HG03064 (cell line): ENCODE data around the gene HDAC8.
"Not testable (repeated sequence)": the region's sequence is repeated elsewhere in the genome, so short reads cannot be mapped to it uniquely, and the experiment has no call there.

ENCODE experiments used
- ATAC-seq: cut with Tn5 transposase; IDR thresholded peaks from one replicate; pipeline ENCODE4 v1.9.1; 2021; ENCODE audit warnings: low read depth; ENCODE audit not compliant: unreplicated experiment

The HDAC8 gene

DNA sequence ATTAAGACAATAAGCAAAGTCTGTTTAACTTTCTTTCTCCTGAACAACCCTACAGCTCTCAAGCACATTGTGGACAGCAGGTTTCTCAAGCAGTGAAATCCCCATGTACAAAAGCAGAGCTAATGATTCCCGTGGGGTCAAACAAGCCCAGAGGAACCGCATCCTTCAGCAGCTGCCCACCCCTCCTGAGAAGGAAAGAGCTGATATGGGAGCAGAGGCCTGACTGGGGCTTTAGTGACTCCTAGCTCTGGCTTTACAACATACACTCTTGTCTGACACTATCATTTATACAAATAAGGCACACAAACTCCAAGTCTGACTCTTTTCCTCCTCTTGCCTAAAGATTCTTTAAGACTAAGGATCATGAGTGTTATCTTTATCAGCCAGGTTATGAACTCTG lies 32.8 kb downstream of the HDAC8 start:
- ATAC-seq, result no peak

DNA sequence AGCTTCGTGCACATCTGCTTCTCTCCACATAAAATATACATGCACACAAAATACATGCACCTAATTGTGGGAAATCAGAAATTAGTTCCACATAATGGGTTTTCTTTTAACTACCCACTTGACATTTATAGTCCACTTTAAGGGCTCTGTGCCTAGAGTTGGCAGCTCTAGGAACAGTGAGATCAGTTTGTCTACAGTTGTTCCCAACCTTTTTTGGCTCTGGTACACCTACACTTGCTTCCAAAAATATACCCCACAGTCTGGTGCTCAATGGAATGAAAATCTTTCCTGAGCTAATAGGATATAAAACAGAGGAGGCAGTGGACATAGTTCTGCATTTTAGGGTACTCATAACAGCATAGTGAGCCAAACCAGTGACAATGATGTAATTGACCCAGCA lies 36.1 kb downstream of the HDAC8 start:
- ATAC-seq, result no peak

DNA sequence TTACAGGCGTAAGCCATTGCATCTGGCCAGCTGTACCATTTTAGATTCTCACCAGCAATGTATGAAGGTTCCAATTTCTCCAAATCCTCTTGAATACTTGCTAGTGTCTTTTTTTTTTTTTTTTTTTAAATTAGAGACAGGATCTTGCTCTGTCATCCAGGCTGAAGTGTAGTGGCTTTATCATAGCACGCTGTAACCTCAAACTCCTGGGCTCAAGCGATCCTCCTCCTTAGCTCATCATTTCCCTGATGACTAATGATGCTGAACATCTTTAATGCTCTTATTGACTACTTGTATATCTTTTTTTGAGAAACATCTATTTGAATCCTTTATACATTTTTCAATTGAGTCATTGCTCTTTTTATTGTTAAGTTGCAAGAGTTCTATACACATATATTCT lies 40.3 kb downstream of the HDAC8 start:
- ATAC-seq, result no peak

DNA sequence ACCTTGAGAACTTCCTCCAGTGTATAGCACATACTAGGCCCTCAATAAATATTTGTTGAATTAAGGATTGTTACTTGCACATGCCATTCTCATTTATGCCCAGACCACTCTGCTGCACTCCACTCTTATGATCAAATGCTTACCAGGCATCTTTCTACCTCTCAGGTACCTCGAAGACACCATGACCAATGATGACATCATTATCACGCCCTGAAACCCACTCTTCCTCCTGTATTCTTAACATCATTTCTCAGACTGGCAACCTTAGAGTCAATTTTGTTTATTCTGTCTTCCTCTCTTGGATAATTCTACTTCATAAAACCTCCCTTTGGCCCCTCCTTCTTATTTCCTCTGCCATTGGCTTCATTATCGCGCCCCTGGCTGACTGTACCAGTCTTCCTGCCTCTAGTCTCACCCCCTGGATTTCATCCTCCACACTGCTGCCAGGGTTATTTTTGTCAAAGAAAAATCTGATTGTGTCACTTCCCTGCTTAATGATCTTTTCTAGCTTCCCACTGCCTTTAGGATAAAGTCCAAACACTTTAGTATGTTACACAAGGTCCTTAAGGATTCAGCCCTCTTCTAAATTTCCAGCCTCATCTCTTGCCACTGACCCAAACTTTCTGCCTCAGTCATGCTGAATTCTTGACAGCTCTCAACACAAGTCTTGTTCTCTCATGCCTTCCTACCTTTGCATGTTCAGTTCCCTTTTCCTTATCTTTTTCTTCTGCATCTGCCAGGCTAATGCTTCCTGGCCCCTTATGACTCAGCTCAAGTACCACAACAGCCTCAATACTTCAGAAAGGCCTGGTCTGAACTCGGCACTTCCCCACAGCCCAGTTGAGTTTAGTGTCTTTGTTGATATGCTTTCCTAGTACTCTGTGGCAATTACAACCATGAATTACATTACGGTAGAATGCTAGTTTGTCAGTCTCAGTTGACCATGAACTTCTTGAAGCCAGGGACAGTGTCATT lies 45.8 kb downstream of the HDAC8 start:
- no peak for ATAC-seq

DNA sequence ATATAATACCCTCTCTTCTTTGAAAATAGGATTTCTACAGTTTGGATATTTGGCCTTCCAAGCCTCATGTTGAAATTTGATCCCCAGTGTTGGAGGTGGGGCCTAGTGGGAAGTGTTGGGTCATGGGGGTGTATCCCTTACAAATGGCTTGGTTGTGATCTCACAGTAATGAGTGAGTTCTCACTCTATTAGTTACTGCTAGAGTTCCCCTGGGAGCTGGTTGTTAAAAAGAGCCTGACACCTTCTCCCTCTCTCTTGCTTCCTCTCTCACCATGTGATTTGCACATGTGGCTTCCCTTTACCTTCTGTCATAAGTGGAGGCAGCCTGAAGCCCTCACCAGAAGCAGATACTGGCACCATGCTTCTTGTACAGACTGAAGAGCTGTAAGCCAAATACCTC lies 73.9 kb downstream of the HDAC8 start:
- no peak for ATAC-seq

DNA sequence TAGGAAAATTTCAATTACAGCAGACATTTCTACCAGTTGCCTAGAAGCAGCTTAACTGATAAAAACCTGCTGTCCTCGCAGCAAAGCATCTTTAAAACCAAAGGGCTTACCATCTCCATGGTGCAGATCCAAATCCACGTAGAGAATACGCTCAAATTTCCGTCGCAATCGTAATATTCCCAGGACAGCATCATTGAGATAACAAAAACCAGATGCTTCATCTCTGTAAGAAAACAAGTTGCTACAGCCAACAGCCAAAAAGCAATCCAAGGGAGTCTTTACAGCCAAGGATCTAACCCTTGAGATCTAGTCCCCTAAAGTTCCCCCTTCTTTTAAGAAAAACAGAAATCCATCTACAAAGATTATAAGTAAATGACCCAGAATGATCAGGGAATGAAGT lies 77.6 kb downstream of the HDAC8 start:
- no peak for ATAC-seq

DNA sequence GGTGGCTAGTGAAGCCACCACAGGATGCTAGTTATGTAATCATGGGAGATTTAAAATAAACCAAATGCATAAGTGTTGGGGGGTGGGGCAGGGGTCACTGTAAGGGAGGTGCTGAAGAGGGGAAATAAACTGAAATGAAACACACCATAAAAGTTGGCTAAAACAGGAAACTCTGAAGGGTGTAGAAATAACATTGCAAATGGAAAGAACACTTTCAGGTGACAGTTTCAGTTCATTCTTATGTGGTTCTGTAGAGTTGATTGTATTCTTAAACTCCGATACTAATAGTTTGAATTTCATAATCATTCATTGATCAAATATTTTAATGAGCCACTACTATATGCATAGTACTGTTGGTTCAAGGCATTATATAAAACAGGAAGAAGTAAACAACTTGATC lies 80.1 kb downstream of the HDAC8 start:
- ATAC-seq, result no peak

DNA sequence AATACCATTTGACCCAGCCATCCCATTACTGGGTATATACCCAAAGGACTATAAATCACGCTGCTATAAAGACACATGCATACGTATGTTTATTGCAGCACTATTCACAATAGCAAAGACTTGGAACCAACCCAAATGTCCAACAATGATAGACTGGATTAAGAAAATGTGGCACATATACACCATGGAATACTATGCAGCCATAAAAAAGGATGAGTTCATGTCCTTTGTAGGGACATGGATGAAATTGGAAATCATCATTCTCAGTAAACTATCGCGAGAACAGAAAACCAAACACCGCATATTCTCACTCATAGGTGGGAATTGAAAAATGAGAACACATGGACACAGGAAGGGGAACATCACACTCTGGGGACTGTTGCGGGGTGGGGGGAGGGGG lies 82.4 kb downstream of the HDAC8 start:
- not testable (repeated sequence) for ATAC-seq

DNA sequence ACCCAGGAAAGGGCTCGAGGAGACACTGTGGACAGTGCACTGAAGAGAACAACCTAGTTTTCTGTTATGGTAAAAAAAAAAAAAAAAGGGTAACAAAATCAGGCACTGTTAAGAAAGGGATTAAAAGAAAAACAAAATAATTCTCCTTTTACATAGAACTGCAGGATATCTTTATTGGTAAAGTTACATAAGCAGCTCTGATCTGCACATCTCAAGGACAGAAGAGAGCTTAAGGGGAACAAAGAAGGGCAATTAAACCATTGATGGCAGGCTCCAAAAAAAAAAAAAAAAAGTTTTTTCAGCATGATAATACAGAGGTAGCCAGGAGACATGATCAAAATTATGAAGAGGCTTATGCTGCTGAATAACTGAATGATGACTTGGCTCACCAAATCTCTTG lies 85.0 kb downstream of the HDAC8 start:
- no peak for ATAC-seq

DNA sequence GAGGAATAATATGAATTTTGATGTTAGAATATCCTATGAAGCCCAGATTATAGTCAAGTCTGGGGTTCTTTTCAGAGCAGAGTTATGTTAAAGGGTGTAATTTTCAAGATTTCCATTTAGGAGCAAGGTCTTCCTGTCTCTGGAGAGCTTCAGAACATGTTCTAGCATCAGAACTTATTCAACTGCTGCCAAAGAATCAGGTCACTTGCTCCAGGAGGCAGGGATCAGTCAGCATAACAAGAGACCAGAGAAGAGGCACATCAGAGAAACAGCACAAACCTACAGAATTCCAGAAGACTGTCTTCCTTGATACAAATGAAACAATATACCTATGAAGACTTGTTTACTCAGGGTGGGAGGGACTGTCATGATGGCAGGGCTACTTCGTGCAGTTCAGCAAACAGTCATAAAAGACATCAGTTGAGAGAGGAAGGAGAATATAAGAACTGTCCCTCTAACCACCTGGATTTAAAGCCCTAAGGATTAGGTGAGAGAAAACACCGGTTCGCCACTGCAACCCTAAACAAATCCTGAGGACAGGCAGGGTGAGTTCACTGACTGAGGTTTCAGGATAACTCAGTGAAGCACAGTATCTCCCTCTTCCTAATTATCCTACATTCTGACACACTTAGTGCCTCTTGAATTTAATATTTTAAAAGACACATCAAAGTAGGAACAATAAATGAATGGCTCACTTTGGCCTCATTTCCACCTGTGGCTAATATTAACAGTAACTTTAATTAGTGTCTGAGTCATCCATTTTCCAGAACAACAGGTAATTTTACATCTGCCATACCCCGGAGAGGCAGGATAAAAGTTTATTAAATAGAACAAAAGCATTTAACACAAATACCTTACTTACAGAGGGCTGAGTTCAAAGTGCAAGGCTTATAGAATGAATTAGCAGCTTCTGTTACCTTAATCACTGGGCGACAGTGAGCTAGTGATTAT lies 93.0 kb downstream of the HDAC8 start:
- ATAC-seq, result no peak

DNA sequence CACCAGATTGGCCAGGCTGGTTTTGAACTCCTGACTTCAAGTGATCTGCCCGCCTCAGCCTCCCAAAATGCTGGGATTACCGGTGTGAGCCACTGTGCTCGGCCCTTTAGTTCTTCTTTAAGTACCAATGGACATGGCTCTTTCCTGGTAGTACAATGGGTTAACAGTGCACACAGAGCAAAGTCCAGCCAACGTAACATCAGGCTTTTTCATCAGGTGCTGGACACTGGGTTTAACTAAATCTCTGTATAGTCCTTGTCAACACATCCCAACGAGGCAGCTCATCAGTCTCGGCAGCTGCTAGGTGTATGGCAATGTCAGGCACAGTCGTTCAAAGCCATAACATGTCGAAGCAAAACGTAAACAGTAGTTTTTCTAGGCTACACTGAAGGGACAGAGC lies 93.8 kb downstream of the HDAC8 start:
- ATAC-seq, result no peak

DNA sequence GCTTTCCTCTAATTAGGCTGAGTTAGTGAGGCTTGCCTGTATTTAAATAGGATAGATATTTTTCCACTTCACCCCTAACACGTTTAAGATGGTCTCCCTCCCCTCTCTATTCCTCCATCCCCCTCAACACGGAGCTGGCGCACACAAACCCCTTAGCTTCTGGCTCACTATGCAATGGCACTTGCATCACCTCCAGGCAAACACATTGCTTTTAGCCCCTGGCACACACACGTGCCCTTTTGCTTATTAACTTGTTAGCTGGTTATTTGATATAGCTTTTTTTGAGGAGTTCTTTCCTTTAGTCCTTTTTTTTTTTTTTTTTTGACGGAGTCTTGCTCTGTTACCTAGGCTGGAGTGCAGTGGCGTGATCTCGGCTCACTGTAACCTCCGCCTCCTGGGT lies 94.3 kb downstream of the HDAC8 start:
- no peak for ATAC-seq

DNA sequence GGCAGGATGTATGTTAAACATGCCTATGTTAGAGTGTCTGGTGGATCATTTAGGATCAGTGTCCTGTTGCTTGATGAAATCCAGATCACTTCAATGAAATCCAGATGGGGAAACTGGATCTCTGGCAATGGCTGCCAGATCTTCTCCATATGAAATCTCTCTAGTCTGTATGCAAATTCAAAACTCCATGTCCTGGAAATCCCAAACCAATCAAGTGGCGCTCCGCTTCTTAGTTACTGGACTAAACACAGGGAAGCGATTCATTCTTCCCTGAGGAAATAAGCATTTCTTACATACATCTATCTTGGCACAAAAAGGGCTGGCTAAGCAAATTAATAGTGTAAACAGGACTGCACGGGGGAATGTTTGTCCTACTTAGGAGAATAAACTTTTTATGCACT lies 94.9 kb downstream of the HDAC8 start:
- no peak for ATAC-seq

DNA sequence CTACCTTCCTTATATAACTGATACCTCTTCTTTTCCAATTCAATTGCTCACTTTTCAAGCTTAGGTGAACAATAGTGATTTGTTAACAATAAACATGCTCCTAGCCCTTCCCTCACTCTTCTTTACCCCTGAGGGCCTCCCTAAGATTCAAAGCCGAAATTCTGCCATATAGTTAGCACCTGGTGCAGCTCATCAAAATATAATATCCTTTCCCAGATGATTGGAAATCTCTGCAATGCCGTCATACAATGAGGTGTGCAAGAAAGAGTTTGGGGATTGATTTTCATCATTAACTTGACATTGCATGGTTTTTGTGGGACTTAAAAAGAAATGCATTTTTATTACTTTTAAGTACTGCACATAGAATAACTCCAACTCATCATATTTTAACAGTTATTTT lies 95.3 kb downstream of the HDAC8 start:
- ATAC-seq, result no peak

DNA sequence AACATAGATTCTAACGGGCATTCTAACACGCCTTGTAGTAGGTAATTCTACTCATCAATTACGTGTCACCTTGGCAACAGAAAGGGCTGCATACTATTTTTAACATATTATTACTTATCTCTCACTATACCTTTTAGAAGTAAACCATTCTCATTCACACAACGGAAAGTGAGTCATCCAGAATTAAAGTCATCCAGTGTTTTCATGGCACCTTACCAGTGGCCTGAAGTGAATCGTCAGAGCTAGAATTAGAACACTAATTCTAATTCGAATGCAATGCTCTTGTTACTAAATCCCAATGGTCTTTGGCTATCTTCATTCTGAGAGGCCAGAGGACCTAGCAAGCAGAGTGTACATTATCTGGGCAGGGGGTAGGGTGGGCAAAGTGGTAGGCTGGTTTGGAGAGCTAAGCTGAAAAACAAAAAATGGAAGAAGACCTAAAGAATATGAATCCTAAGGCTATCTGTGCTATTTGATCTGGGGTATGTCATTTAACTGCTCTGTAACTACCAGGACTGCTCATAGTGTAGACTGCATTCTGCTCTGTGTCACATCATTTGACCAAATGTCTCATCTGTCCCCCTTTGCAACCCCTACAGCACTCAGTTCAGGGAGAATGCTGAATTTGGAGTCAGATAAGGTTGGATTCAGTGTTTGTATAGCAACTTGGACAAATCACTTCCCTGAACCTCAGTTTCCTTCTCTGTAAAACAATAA lies 96.5 kb downstream of the HDAC8 start:
- no peak for ATAC-seq

DNA sequence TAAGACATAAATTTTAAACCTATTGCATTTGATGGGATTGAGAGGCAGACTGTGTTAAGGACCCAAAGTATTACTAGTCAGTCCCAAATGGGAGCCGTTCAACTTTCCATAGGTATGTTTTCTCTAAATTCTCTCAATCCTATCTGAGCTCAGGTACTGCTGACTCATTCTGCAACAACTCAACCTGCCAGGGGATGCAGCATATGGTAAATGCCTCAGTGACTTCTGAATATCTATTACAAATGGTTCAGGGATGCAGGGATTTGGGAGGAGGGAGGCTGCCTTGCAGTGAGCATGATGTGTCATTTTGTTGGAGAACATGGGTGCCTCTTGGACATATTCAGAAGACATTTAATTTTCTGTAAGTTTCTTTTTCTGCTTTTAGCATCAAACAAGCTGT lies 97.3 kb downstream of the HDAC8 start:
- no peak for ATAC-seq

DNA sequence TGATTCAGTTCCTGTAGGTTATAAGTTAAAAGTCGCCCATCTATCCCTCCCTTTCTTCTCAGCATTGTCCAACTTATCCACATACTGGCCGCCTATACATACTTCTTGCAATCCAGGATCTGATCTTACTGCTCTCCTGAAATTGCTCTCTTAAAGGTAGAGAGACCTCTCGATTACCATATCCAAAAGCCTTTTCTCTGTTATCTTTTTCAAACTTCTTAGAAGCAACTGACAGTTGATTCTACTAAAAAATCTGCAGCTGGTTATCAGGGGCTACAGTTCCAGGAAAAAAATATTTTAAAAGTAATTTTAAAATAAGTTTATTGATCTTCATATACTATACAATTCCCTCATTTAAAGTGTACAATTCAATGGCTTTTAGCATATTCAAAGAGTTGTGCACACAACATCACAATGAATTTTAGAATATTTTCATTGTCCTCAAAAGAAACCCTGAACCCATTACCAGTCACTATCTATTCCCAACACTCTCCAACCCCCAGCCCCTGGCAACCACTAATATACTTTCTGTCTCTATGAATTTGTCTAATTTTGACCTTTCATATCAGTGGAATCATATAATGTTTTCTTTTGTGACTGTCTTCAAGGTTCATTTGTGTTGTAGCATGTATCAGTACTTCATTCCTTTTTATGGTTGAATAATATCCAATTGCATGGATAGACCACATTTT lies 102.0 kb downstream of the HDAC8 start:
- ATAC-seq, result no peak

DNA sequence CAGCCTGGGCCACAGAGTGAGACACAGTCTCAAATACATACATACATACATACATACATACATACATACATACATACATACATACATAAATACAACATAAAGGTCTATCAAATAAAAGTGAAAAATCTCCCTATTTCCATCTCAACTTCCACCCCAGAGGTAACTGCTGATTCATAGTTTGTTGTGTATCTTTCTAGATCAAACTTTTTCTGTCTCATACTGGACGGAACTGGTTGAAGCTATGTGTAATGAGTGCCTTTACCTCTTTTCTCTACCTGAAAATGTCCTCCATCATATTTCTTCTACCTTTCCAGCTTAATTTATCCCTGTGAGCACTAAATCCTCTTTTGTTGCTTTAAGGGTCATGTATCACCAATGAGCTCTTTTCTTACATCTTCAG lies 102.5 kb downstream of the HDAC8 start:
- ATAC-seq, result no peak

DNA sequence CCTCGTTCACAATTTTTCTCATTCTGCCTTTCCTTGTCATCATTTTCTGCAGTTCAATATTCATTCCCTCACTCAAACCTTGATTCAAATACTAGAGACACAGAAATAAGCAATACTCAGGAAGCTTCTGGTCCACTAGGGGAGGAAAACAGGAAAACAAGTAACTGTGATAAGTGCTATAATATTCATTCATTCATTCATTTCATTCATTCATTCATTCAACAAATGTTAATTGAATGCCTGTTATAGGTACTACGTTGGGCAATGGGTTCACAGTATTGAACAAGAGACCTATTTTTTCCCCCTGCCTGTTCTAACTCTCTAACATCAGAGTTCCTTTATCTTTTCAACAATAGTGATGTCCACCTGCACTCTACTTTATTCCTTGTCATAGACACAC lies 104.0 kb downstream of the HDAC8 start:
- ATAC-seq, result no peak

DNA sequence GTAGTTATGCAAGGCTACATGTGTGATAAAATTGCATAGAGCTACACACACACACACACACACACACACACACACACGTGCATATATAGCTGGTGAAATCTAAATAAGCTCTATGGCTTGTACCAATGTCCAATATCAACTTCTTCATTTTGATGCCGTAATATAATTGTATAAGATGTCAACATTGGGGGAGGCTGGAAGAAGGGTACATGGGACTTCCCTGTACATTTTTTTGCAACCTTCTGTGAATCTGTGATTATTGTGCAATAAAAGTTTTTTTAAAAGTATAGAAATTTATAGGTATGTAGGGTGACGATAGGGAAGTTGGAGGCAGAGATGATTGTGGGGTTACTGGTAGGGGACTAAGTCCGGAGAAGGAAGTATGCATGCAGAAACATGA lies 105.5 kb downstream of the HDAC8 start:
- ATAC-seq, result no peak
